Left colon (tissue), 2 donors: ENCODE results near the gene UXT. TPM values are rescaled to one million over a fixed set of nuclear protein-coding genes. Genes with fewer than 3 reads are reported as not detected.
A peak's percentile ranks its signal among the peaks of the same experiment; 100 is the strongest.
"Not testable (repeated sequence)": the region's sequence is repeated elsewhere in the genome, so short reads cannot be mapped to it uniquely, and the experiment has no call there.

Source experiments
- ATAC-seq: fragments of 200-7000 bp; cut with Tn5 transposase; one replicate; pipeline ENCODE4 v1.9.1; 2020; ENCODE audit warnings: mild to moderate bottlenecking, moderate library complexity
- DNase-seq, 2 donors: peaks; one replicate each; pipeline ENCODE4 v3.0.0-alpha.2; 2020
- intact Hi-C, 2 donors: fragments of 100-400 bp; cut with DNase I in 1 of 2; cut with micrococcal nuclease in 1 of 2; formaldehyde crosslinking; loops; one replicate each; pipeline versions ENCODE4 v1.11.2 to v1.14.0; 2022; cut with DNase I, micrococcal nuclease
- long read RNA-seq: library from polyadenylated mRNA; unstranded; transcript quantifications from one replicate; pipeline ENCODE4 v2.0.0, GENCODE V29; 2021
- total RNA-seq, 2 donors: library from RNA; stranded (reverse); fragmentation: NEBNext Ultra II Directional; extraction: Animal tissue kit (Norgen Biotek cat#: 25700); gene quantifications; one replicate each; pipeline ENCODE4 v1.2.1, GENCODE V29; 2021
- donor health status: DM: no; HTN: no; CAD: no.
- donor health status: DM: yes; HTN: yes; CAD: no.

Gene UXT, protein sequence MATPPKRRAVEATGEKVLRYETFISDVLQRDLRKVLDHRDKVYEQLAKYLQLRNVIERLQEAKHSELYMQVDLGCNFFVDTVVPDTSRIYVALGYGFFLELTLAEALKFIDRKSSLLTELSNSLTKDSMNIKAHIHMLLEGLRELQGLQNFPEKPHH
- 100 to 1,000 TPM; 109 to 111 TPM for total RNA-seq
- long read RNA-seq, transcript UXT-201 (7 exons, 574 nt), result major isoform, 21 of 23 reads
- long read RNA-seq, partial matches to known transcripts, result 0 of 23 reads
- long read RNA-seq, other reads (novel, unspliced or antisense), result 0 of 23 reads

DNA sequence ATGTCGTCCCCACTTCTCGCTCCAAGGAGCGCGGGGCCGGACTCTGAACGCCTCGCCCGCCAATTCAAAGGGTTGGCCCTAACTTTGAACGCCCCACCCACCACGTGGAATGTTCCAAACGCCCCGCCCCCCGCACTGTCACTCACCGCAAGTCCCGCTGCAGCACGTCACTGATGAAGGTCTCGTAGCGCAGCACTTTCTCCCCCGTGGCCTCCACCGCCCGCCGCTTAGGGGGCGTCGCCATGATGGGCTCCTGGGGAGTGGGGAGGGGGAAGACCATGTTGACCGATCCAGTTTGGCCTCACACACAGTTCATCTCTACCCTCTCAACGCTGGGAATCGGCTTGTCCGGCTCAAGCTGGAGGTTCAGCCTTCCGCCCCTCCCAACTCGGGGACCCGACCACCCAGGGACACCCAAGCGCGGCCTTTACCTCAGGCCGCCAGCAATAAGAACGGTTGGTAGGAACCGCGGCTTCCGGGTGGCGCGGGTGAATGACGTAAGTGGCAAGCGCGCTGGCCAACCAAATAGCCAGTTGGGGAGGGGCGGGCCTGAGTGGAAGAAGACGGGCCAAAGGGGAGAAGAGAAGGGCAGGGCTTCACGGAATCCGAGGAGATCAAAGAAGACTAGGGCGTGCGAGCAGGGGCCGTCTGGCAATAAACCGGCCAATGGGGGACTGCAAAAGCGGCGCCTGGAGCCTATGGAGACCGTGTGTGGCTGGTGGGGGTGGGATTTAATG lies at the start of gene UXT:
UXT (minus strand) TSS at position 497 of the 737 bp plus-strand sequence; CDS start at position 244, 253 bp downstream.
- intact Hi-C loops, result no loop called here
- peak; percentile 94 to 95 for DNase-seq
- peak; percentile 92 for ATAC-seq

DNA sequence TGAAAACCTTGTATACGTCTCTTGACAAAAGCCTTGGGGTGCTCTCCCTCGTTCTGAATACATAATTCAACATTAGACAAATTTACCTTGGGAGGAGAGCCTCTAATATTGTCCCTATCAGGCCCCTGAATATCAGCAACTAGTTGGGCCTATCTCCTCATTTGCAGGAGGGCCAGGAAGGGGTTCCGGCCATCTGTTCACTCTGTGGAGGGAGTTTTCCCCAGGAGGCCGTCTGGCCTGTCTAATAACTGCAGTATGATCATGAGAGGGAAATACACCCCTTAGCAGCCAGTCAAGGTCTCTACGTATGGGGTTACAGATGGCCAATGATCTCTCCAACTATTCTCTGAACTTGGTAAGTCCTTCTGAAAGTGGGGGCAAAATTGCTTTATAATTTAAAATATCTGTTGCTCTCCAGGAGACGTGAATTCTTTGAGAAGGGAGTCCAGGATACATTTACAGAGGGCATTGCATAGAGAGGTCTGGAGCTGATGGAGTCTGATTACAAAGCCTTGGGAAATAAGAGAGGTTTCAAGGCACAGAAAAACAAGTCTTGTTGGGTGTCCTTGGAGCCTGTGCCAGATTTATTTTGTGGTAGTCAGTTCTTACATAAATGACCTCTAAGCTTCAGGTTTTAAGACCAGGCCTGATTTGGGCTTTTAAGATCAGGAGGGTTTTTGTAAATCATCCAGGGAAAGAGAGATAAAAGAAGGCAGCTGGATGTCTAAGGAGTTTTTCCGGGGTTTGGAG lies 48.2 kb upstream of the UXT start:
- DNase-seq (no peak), ATAC-seq (no peak)
- intact Hi-C loops, result no loop called here

DNA sequence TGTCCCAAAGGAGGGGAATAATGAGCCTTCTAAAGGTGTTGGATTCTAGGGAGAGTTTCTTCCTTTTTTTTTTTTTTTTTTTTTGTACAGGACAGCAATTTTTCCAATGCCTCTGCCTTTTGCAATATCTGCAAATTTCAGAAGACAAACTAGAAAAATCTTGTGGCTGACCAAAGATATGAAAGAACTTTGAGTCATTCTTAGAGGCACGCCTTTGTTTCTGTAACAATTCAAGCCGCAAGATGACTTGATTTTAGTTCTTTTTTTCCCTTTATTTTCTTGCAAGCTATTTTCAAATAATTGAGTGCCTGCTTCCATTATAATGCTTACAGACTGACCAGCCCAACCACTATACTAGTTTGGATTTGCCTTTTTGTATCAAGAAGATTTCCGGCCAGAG lies 47.6 kb upstream of the UXT start:
- no peak for ATAC-seq
- intact Hi-C loops, result no loop called here
- DNase-seq, result no peak

DNA sequence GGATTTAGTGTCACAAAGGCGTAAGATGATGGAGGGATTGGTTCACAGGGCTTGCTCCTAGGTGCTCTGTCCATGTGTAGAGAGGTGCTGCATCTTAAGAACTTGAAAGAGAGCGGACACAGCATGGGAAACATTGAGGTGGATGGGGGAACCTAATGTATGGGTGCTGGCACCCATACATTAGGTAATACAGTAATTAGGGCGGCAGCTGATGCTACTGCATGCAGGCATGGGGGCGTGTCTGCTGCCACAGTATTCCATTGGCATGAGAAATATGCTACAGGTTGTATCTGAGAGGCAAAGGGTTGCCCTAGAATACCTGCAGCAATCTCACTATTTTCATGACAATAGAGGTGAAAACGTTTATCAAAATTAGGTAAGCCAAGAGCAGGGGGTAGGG lies 45.8 kb upstream of the UXT start:
- intact Hi-C loops, result no loop called here
- no peak for DNase-seq
- no peak for ATAC-seq

DNA sequence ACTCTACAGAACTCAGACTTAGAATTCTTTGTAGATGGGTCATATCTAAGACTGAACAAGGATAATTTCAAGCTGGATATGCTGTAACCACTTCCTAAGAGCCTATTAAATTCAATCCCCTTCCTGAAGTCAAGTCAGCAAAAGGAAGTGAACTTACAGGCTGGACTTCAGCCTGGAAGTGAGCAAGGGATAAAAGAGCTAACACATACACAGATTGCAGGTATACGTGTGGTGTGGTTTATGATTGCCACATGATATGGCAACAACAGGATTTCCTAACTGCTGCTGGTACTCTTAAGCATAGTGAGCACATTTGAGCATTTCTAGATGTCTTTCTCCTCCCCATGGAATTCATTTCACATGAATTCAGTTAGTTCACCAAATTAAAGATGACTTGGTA lies 38.2 kb upstream of the UXT start:
- intact Hi-C loops, result no loop called here
- DNase-seq (no peak), ATAC-seq (peak; percentile 92)

DNA sequence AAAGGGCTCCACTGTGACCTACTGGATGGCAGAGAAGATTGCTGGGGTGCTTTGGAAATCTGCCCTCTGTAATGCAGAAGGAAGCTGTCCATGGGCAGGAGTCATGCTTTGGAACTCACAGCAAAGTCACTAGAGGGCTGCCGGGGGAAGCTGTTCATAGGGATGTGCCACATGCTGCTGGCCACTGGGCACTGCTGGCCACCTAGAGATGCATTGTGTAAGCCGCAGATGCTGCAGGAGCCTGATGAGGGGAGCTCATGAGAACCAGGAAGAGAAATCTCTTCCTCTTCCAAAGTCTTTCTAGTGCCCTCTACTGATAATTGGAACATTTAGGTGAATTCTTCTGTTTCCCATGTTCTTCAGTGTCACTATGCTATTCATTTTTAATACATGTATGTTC lies 31.2 kb upstream of the UXT start:
- intact Hi-C loops, result no loop called here
- no peak for ATAC-seq
- DNase-seq, result no peak

DNA sequence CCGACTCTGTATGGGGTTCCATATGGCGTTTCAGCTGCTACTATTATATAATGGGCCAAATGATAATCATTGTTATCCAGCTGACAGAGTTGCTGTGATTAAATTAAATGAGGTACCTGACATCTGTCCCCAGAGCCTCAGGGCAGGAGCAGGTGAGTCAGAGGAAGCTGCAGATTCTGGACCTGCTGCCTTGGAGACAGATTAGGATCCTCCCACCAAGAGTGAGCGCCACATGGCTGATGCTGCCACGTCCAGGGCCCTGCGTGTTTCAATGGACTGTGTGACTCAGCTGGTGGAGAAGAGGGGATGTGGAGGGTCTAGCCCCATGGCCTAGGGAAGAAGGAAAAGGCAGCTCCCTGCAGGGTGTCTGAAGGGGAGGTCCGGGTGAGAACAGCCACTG lies 28.3 kb upstream of the UXT start:
- no peak for ATAC-seq
- no peak for DNase-seq
- intact Hi-C loops, result no loop called here

DNA sequence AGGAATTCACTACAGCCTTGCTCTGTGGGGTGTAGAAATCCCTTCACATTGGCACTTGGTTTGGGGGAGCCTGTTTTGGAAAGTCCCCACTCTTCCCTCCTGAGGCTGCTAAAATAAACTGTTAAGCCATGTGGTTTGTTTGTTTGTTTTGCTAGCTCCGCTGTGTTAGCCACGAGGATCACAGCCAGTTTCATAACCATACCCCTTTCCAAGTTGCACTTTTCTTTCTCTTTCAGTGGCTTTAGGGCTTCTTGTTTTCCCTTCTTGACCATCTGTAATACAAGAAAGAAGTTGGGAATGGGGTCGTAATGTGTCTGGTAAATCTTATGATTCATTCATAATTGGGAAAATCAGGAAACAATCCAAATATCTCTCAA lies 24.8 kb upstream of the UXT start:
- no peak for ATAC-seq
- intact Hi-C loops, result no loop called here
- no peak for DNase-seq

DNA sequence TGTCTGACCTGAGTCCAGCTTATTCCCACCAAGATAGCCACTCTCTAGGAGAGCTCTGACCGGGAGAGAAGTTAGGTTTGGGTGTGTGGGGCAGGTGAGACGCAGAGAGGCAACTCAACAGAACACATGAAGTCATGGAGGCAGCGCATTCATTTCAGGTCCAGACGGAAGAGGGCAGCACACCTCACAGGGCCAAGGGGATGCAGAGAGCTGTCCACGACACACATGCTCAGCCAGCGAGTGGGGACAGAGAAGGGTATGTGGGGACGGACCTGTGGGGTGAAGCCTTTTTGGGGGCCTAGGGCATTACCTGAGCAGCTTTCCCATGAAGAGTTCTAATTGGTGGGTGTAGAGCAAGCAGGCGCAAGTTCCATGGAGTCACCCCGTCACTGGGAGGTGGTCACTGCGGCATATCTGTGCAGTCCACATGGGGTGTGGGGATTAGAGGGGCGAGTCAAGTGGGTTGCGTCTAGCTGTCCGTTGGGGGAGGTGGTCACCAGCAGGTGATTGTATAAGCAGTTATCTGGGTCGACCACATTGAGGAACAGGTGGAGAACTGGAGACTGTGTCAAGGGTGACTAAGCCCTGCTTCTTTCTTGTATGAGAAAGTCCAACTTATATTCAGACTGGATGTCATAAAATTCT lies 24.3 kb upstream of the UXT start:
- ATAC-seq, result no peak

DNA sequence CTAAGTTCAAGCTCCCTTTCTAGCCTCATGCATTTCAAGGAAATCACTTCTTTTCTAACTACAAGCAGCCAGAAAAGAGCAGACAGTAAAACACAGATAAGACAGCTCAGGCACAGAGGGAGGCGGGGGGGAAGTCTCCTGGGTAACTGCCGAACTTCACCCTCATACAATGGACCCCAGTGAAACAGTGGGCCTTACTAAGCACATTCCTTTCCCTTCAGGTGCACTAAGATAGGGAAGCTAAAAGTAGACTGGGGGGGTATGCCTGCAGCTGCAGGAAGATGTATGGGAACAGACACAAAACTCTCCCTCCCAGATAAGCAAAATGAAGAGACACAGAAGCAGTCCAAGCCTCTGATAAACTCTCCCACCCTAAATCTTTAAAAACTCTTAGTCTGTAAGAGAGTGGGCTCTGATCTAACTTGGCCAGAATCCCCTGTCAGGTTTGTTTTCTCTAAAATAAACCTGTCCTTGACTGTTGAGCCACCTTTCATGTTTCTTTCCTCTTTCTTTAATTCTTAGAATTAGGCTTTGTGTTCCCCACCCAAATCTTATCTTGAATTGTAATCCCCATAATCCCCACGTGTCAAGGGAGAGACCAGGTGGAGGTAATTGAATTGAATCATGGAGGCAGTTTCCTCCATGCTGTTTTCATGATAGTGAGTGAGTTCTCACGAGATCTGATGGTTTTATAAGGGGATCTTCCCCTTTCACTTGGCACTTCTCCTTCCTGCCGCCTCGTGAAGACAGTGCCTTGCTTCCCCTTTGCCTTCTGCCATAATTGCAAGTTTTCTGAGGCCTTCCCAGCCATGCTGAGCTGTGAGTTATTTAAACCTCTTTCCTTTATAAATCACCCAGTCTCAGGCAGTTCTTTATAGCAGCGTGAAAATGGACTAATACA lies 17.2 kb upstream of the UXT start:
- DNase-seq, ATAC-seq, intact Hi-C loops: not testable (repeated sequence)

More for the DNA sequence above, 24.3 kb upstream of the UXT start:
- DNase-seq, result no peak
- intact Hi-C loops, result no loop called here

DNA sequence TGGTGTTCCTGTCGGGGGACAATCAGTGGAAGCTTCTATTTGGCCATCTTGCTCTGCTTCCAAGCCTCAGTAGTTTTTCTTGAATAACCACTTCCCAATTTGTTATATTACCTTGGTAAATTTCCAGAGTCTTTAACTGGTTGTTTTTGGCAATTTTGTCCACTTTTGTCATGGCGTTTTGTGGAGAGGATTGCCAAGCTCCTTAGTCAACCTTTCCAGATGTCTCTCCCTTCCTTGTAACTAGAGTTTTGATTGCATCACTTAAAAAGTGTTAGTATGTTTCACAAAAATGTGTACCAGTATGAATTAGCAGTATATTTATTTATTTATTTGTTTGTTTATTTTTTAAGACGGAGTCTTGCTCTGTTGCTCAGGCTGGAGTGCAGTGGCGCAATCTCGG lies 15.8 kb upstream of the UXT start:
- ATAC-seq, result no peak
- no peak for DNase-seq
- intact Hi-C loops, result no loop called here

DNA sequence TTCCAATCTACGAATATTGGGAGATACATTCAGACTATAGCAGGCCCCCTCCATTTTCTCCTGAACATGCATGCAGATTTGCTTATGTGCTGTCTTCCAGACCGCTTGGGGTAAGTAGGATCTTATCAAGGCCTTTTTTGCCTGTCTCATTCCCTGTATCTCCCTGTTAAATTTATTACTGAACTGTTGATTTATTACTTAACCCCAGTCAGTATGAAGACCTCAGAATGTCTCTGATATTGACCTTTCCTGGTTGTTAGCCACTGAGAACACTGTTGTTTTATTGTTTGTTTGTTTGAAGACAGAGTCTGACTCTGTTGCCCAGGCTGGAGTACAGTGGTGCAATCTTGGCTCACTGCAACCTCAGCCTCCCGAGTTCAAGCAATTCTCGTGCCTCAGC lies 6.8 kb upstream of the UXT start:
- DNase-seq, intact Hi-C loops, ATAC-seq: not testable (repeated sequence)

DNA sequence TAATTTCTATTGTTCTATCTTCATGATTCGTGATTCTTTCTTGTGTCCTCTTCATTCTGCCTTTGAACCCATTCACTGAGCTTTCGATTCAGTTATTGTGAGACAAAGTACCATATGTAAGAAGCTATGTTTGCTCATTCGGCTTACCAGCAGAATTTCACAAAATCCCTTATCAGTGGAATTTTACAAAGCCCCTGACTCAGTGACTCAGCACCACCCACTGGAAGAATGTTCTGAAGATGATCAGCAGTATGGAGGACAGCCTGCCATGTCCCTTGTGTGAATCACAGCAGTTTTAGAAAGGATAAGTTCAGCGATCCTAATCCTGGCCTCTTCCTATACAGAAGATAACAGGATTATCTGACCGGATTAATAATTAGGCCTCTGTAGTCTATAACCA lies 5.8 kb upstream of the UXT start:
- ATAC-seq (no peak), DNase-seq (no peak)
- intact Hi-C loops, result no loop called here

DNA sequence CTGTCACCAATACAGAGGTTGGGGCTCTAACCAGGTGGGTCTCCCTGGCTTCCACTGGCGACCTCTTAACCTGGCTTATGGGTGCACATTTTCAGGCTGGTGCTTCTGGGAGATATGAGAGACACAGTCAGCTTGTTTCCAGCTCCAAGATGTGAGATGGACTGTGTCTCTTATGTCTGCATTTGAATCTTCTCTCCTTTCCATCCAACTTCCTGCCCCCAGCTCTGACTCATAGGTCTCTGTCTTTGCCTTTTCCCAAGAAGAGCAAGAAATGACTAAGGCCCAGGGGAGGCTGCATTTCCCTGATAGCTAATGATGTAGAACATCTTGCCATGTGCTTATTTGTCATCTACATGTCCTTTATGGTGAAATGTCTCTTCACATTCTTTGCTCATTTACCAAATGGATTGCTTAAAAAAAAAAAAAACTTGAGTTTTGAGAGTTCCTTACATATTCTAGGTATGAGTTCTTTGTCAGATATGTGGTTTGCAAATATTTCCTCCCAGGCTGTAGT lies 3.2 kb upstream of the UXT start:
- intact Hi-C loops, result no loop called here
- DNase-seq (no peak), ATAC-seq (no peak)

DNA sequence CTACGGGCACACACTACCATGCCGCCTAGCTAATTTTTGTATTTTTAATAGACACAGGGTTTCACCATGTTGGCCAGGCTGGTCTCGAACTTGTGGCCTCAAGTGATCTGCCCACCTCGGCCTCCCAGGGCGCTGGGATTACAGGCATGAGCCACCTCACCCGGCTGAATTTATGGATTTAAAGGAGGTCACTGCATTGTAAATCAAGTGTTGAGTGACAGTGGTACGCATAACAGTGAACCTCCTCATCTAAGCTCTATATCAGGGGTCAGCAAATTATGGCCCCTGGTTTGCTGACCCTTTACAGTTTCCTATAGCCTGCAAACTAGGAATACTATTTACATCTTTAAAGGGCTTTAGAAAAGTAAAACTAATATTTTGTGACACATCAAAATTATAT lies 2.6 kb upstream of the UXT start:
- intact Hi-C loops, result no loop called here
- DNase-seq (no peak), ATAC-seq (no peak)

DNA sequence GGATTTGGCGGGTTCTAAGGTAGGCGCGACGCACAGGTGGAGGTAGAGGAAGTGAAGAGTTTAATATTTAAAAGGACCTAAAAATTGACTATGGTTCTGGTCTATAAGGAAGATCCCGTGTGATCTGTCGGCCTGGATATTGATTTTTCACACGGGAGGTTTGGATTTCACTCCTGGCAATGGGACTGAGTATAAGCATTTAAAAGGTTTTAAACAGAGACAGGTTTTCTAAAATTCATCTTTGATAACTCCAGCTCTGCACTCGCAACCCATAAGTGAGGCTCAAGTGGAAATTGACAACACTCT lies 394 bp upstream of the UXT start:
- ATAC-seq (no peak), DNase-seq (no peak)
- intact Hi-C loops, result no loop called here

DNA sequence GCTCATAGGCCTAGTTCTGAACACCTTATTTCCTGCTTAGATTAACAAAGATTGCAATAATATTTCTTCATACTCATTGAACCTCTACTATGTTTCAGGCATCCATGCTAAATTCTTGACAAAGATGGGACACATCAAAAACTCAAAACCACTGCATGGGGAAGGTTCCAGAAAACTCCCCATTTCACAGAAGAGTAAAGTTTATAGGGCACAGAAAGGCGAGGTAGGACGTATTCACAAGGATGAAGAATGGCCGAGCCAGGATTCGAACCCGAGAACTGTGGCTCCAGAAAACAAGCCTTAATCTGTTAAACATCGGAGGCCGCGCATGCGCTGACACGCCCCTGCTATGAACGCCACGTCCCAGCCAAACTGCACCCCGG lies 688 bp downstream of the UXT start:
- intact Hi-C loops, result no loop called here
- ATAC-seq (no peak), DNase-seq (no peak)

DNA sequence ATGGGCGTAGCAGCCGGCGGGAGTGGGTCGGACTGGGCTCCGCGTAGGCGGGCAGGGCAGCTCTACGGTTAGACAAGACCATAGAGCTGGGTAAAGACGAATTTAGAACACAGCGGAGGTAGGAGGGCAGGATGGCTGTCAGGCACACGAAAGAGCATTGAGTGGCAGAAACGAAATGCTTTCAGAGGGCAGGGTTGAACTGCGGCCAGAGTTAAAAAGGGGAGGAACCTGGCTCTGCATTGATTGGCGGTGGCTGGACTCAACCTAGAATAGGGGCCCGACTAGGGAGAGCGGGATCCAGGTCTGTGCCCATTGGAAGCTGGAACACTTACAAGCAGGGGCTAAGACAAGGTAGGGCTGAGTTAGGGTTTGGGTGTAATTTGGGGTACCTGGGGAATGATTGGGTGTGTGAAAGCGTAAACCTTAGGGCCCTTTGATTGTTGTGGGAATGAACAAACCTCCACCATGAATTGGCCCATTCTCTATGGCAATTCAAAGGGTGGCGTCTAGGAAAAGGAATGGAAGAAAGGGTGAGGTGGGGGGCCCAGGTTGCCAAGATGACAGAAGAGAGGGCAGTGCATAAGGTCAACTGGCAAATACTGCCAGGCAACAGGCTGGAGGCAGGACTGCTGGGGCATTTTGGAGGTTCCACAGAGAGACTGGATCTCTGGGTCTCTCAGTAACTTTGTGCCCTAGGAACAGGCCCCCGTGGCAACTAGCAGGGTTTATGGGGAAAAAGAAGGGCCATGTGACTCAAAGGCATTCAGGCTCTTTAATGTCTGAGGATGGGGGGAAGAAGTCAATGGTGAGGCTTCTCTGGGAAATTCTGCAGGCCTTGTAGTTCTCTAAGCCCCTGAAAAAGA lies 7.7 kb downstream of the UXT start:
- intact Hi-C loops, result no loop called here
- peak; percentile 29 for ATAC-seq

More for the DNA sequence above, 7.7 kb downstream of the UXT start:
- DNase-seq, result no peak
